Tibial artery (tissue), 4 donors: Measurements from ENCODE around the gene PATJ.

Experiments used
- DNase-seq, 2 donors: peaks; one replicate each; pipeline ENCODE4 v3.0.0-alpha.2; 2019
- H3K27ac ChIP-seq, 2 donors: fragments of 200-600 bp; sonication (generic) in 1 of 2; 1 replicate in 1 of 2; 2 replicates in 1 of 2; pipeline ENCODE4 v1.5.1; 2018 to 2019; ENCODE audit warnings: mild to moderate bottlenecking in 1 of 2
- H3K27me3 ChIP-seq, 2 donors: fragments of 200-600 bp; sonication (generic) in 1 of 2; one replicate each; pipeline versions ENCODE4 v1.5.1 to v1.6.0; 2016 to 2019
- H3K36me3 ChIP-seq, 3 donors: fragments of 200-600 bp; sonication (generic) in 2 of 3; one replicate each; pipeline ENCODE4 v1.5.1; 2016 to 2019; ENCODE audit warnings: mild to moderate bottlenecking in 2 of 3
- H3K4me1 ChIP-seq, 4 donors: fragments of 200-600 bp; sonication (generic) in 2 of 4; 1 replicate in 3 of 4; 2 replicates in 1 of 4; pipeline ENCODE4 v1.5.1; 2016 to 2019
- H3K4me3 ChIP-seq, 2 donors: fragments of 200-600 bp; sonication (generic) in 1 of 2; 1 replicate in 1 of 2; 2 replicates in 1 of 2; pipeline ENCODE4 v1.5.1; 2018 to 2019; ENCODE audit warnings: mild to moderate bottlenecking in 2 of 2
- H3K9me3 ChIP-seq, 3 donors: fragments of 200-600 bp; sonication (generic) in 1 of 3; one replicate each; pipeline ENCODE4 v1.5.1; 2016 to 2019
- intact Hi-C: fragments of 100-400 bp; cut with DNase I; formaldehyde crosslinking; loops from one replicate; pipeline ENCODE4 v1.15.0; 2023; ENCODE audit warnings: low total_unique reads
- TF ChIP-seq, protein P1 (sequence below), 2 experiments: fragments of 200-600 bp in 1 of 2; fragments of 450-650 bp in 1 of 2; IDR thresholded peaks; one replicate each; pipeline ENCODE4 v1.5.1; 2017 to 2019; ENCODE audit warnings: antibody characterized with exemption in 2 of 2, mild to moderate bottlenecking in 1 of 2, moderate library complexity in 1 of 2

The PATJ gene

GRCh38 chr1:61746813-61747212, 4.5 kb downstream of the PATJ start:
- H3K9me3 ChIP-seq = no peaks in the 10 kb centered on the region
- TF ChIP-seq, protein P1, sequence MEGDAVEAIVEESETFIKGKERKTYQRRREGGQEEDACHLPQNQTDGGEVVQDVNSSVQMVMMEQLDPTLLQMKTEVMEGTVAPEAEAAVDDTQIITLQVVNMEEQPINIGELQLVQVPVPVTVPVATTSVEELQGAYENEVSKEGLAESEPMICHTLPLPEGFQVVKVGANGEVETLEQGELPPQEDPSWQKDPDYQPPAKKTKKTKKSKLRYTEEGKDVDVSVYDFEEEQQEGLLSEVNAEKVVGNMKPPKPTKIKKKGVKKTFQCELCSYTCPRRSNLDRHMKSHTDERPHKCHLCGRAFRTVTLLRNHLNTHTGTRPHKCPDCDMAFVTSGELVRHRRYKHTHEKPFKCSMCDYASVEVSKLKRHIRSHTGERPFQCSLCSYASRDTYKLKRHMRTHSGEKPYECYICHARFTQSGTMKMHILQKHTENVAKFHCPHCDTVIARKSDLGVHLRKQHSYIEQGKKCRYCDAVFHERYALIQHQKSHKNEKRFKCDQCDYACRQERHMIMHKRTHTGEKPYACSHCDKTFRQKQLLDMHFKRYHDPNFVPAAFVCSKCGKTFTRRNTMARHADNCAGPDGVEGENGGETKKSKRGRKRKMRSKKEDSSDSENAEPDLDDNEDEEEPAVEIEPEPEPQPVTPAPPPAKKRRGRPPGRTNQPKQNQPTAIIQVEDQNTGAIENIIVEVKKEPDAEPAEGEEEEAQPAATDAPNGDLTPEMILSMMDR (IDR thresholded peaks at IDR 0.05) = no peak
- H3K27me3 ChIP-seq = no peaks in the 10 kb centered on the region
- H3K27ac ChIP-seq = peak overlapping the region; percentile 47 to 63
- no peaks in the 10 kb centered on the region for H3K36me3 ChIP-seq
- intact Hi-C loops = loop anchor here (10.0 kb wide), 1 partner anchor 108 kb away; no protein-coding TSS in a partner anchor
- no peak overlapping the region for H3K4me3 ChIP-seq
- H3K4me1 ChIP-seq = peaks cover 0 to 29% (median 10%) of the 10 kb centered on the region in 4 donors
- DNase-seq = no peak

- intact Hi-C loops = loop anchor here (10.0 kb wide), 1 partner anchor 106 kb away; no protein-coding TSS in a partner anchor
- TF ChIP-seq, protein P1 (IDR thresholded peaks at IDR 0.05) = no peak
- Histone ChIP-seq H3K36me3 (no peaks in the 10 kb centered on the region), H3K27me3 (no peaks in the 10 kb centered on the region), H3K9me3 (no peaks in the 10 kb centered on the region), H3K4me3 (no peak overlapping the region), H3K27ac (no peak overlapping the region), H3K4me1 (peaks cover 0 to 27% (median 10%) of the 10 kb centered on the region in 4 donors)
- DNase-seq = no peak
Measured at GRCh38 chr1:61748566-61748965, 6.3 kb downstream of the PATJ start.

- TF ChIP-seq, protein P1 (IDR thresholded peaks at IDR 0.05) = no peak
- Histone ChIP-seq H3K4me1 (peaks cover 0 to 19% (median 8%) of the 10 kb centered on the region in 4 donors), H3K4me3 (no peak overlapping the region), H3K36me3 (no peaks in the 10 kb centered on the region), H3K27me3 (no peaks in the 10 kb centered on the region), H3K9me3 (no peaks in the 10 kb centered on the region), H3K27ac (no peak overlapping the region)
- no peak for DNase-seq
- intact Hi-C loops = loop anchor here (10.0 kb wide), 1 partner anchor 105 kb away; no protein-coding TSS in a partner anchor
Measured at GRCh38 chr1:61749574-61749973, 7.3 kb downstream of the PATJ start.

DNA sequence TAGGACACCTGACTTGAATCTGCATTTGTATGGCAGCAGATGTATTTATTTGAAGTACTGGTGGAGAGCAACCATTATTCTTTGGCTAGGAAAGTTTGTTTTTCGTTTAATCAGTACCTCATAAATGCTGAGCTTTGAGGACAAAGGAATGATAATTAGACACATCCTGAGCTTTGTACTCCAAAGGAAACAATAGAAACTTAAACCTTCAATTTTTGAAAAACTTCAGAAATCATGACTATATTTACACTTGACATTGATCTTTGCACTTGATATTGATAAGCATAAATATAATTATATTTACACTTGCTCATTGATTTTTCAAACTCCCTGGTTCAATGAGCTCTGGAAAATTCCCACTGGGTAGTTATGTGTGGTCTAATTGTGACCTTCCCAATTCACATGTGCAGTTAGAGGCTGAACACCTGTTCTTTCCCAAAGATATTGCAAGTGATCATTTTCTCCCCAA, 10.7 kb downstream of the PATJ start:
- H3K9me3 ChIP-seq = no peaks in the 10 kb centered on the region
- TF ChIP-seq, protein P1 (IDR thresholded peaks at IDR 0.05) = no peak
- DNase-seq = no peak
- no peak overlapping the region for H3K27ac ChIP-seq
- H3K27me3 ChIP-seq = no peaks in the 10 kb centered on the region
- H3K36me3 ChIP-seq = no peaks in the 10 kb centered on the region
- intact Hi-C loops = no loop called here
- no peak overlapping the region for H3K4me3 ChIP-seq
- H3K4me1 ChIP-seq = no peaks in the 10 kb centered on the region

- DNase-seq = no peak
- H3K9me3 ChIP-seq = no peaks in the 10 kb centered on the region
- H3K27ac ChIP-seq = no peak overlapping the region
- no peaks in the 10 kb centered on the region for H3K27me3 ChIP-seq
- intact Hi-C loops = no loop called here
- no peaks in the 10 kb centered on the region for H3K36me3 ChIP-seq
- H3K4me3 ChIP-seq = no peak overlapping the region
- peaks cover 0 to 10% (median 3%) of the 10 kb centered on the region in 4 donors for H3K4me1 ChIP-seq
- TF ChIP-seq, protein P1 (IDR thresholded peaks at IDR 0.05) = no peak
Measured at GRCh38 chr1:61753998-61754508, 11.8 kb downstream of the PATJ start.
